Measurements from ENCODE around the gene SCAANT1. TPM values are rescaled to one million over a fixed set of nuclear protein-coding genes. Genes with fewer than 3 reads are reported as not detected.

SCAANT1 gene
- total and polyA plus RNA-seq, 2 of the 8 experiments (the other 6 are each of a cell fraction or from before 2014, with no cell fraction given), result not detected

DNA sequence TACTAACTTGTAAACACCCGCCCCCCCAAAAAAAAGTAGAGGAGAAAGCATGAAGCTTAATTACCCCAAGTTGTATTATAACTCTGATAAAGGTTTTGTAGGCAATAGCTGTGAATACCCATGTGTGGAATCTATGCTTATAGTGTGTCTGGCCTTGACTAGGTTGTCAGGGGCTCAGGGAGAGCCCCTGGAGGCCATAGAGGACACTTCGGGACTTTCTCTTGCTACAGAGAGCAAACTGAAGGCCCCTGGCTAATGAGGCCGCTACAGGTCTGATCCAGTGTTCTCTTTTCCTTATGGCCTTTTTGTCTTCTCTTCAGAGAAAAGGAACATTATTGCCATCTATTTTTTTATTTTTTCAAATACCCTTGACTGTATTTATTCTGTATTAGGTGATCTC is 19.1 kb upstream of the SCAANT1 start (continued):
- TF ChIP-seq, protein P1, sequence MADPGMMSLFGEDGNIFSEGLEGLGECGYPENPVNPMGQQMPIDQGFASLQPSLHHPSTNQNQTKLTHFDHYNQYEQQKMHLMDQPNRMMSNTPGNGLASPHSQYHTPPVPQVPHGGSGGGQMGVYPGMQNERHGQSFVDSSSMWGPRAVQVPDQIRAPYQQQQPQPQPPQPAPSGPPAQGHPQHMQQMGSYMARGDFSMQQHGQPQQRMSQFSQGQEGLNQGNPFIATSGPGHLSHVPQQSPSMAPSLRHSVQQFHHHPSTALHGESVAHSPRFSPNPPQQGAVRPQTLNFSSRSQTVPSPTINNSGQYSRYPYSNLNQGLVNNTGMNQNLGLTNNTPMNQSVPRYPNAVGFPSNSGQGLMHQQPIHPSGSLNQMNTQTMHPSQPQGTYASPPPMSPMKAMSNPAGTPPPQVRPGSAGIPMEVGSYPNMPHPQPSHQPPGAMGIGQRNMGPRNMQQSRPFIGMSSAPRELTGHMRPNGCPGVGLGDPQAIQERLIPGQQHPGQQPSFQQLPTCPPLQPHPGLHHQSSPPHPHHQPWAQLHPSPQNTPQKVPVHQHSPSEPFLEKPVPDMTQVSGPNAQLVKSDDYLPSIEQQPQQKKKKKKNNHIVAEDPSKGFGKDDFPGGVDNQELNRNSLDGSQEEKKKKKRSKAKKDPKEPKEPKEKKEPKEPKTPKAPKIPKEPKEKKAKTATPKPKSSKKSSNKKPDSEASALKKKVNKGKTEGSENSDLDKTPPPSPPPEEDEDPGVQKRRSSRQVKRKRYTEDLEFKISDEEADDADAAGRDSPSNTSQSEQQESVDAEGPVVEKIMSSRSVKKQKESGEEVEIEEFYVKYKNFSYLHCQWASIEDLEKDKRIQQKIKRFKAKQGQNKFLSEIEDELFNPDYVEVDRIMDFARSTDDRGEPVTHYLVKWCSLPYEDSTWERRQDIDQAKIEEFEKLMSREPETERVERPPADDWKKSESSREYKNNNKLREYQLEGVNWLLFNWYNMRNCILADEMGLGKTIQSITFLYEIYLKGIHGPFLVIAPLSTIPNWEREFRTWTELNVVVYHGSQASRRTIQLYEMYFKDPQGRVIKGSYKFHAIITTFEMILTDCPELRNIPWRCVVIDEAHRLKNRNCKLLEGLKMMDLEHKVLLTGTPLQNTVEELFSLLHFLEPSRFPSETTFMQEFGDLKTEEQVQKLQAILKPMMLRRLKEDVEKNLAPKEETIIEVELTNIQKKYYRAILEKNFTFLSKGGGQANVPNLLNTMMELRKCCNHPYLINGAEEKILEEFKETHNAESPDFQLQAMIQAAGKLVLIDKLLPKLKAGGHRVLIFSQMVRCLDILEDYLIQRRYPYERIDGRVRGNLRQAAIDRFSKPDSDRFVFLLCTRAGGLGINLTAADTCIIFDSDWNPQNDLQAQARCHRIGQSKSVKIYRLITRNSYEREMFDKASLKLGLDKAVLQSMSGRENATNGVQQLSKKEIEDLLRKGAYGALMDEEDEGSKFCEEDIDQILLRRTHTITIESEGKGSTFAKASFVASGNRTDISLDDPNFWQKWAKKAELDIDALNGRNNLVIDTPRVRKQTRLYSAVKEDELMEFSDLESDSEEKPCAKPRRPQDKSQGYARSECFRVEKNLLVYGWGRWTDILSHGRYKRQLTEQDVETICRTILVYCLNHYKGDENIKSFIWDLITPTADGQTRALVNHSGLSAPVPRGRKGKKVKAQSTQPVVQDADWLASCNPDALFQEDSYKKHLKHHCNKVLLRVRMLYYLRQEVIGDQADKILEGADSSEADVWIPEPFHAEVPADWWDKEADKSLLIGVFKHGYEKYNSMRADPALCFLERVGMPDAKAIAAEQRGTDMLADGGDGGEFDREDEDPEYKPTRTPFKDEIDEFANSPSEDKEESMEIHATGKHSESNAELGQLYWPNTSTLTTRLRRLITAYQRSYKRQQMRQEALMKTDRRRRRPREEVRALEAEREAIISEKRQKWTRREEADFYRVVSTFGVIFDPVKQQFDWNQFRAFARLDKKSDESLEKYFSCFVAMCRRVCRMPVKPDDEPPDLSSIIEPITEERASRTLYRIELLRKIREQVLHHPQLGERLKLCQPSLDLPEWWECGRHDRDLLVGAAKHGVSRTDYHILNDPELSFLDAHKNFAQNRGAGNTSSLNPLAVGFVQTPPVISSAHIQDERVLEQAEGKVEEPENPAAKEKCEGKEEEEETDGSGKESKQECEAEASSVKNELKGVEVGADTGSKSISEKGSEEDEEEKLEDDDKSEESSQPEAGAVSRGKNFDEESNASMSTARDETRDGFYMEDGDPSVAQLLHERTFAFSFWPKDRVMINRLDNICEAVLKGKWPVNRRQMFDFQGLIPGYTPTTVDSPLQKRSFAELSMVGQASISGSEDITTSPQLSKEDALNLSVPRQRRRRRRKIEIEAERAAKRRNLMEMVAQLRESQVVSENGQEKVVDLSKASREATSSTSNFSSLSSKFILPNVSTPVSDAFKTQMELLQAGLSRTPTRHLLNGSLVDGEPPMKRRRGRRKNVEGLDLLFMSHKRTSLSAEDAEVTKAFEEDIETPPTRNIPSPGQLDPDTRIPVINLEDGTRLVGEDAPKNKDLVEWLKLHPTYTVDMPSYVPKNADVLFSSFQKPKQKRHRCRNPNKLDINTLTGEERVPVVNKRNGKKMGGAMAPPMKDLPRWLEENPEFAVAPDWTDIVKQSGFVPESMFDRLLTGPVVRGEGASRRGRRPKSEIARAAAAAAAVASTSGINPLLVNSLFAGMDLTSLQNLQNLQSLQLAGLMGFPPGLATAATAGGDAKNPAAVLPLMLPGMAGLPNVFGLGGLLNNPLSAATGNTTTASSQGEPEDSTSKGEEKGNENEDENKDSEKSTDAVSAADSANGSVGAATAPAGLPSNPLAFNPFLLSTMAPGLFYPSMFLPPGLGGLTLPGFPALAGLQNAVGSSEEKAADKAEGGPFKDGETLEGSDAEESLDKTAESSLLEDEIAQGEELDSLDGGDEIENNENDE (IDR thresholded peaks at IDR 0.05; ENCODE audit: insufficient replicate concordance, low read length), result no peak
- TF ChIP-seq RAD21 (IDR thresholded peaks at IDR 0.05 in 1 of 2, conservative IDR thresholded peaks at IDR 0.05 in 1 of 2; ENCODE audit: low read depth in 2 of 2, low read length in 2 of 2), result peak in 1 of 2 experiments; percentile 24; a peak in 2 of 4 replicates
- no peak for TF ChIP-seq TAF7 (optimal IDR thresholded peaks at IDR 0.05; ENCODE audit: borderline replicate concordance, low read depth, low read length)
- no peak for TF ChIP-seq CHD2 (IDR thresholded peaks at IDR 0.05; ENCODE audit: low read length)
- no peak for TF ChIP-seq RFX5 (IDR thresholded peaks at IDR 0.05; ENCODE audit: borderline replicate concordance, low read depth, low read length)
- no peak for TF ChIP-seq CTBP2 (IDR thresholded peaks at IDR 0.05; ENCODE audit: borderline replicate concordance, insufficient read depth, insufficient read length, low read length)
- no peak for TF ChIP-seq KDM5A (IDR thresholded peaks at IDR 0.05; ENCODE audit: low read length)
- TF ChIP-seq EZH2 (IDR thresholded peaks at IDR 0.05; ENCODE audit: low read depth, low read length, severe bottlenecking), result no peak
- no peak for TF ChIP-seq TAF1 (IDR thresholded peaks at IDR 0.05; ENCODE audit: low read depth, low read length)
